ENCODE results near the gene TNFRSF18. TPM values are rescaled to one million over a fixed set of nuclear protein-coding genes. Genes with fewer than 3 reads are reported as not detected.

TNFRSF18 gene
- total and polyA plus RNA-seq, 2 donors (not counting 1 experiment from before 2014, with no cell fraction given) = 10.1 to 33.5 TPM

DNA sequence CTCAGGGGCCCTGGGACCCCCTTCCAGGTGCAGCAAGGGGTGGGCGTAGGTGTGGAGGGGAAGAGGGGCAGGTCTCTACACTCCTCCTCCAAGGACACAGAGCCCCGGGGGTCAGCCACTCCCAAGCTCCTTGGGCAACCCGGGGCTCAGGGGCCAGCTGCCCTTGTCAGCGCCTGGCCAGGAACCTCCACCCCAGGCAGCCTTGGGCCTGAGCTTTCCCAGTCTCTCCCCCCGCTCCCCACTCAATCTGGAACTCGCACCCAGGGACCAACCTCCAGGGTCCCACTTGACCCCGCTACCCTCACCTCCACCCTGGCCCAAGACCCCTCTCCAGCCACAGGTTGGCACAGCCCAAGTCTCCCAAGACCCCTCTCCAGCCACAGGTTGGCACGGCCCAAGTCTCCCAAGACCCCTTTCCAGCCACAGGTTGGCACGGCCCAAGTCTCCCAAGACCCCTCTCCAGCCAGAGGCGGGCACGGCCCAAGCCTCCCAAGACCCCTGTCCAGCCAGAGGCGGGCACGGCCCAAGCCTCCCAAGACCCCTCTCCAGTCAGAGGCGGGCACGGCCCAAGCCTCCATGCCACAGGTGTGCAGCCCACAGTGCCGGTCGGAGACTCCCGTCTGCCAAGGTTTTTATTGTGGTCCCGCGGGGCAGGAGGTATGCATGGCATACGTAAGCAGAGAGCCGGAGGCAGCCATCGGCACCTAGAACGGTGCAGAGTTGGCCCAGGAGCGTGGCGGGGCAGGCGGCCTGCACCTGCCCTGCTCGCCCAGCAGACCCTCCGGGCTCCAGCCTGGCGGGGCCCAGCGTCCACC is 4.5 kb upstream of the TNFRSF18 start:
- ATAC-seq (ENCODE audit: low read depth) (no peak), DNase-seq (peak; percentile 17)
- WGBS (ENCODE audit: insufficient coverage) = 96% methylated on average over 24 of the region's 31 CpGs
- Mint-ChIP-seq H3K4me1 (peaks cover 43% of the 10 kb centered on the region), H3K27me3 (peaks cover 9% of the 10 kb centered on the region), H3K27ac (no peak overlapping the region), H3K4me3 (peak overlapping the region; percentile 23), H3K9me3 (ENCODE audit: insufficient read depth) (no peaks in the 10 kb centered on the region)
- ChIA-PET POLR2A (interaction anchor here (0.5 kb wide), 1 partner anchor 37 kb away, joined by 3 read pairs; no protein-coding TSS in a partner anchor), CTCF (interaction anchor here (1.7 kb wide), 1 partner anchor 40 kb away, joined by 6 read pairs; no protein-coding TSS in a partner anchor)
- no peak overlapping the region for H2AFZ ChIP-seq (ENCODE audit: insufficient read depth, low read depth, low read length, poor library complexity, severe bottlenecking)
- H3K9ac ChIP-seq (ENCODE audit: low read length) = no peak overlapping the region
- H3K36me3 ChIP-seq (replicated peaks in 1 of 2; ENCODE audit: control extremely low read depth in 1 of 2, control insufficient read depth in 1 of 2, extremely low read depth in 1 of 2, insufficient read depth in 2 of 2, low read length in 1 of 2) = no peaks in the 10 kb centered on the region
- no peaks in the 10 kb centered on the region for H3K79me2 ChIP-seq (ENCODE audit: control insufficient read depth, insufficient read depth, low read length)
- H3K4me1 ChIP-seq (ENCODE audit: control insufficient read depth in 2 of 2, insufficient read depth in 2 of 2, low read length in 2 of 2) = peaks cover 70 to 80% of the 10 kb centered on the region in 2 donors
- intact Hi-C loops (cut with micrococcal nuclease) = no loop called here
- no peak overlapping the region for H3K4me3 ChIP-seq (ENCODE audit: control extremely low read depth in 1 of 5, extremely low read depth in 1 of 5, insufficient read depth in 1 of 5, low read depth in 2 of 5, low read length in 4 of 5)
- H4K20me1 ChIP-seq (ENCODE audit: control insufficient read depth, insufficient read depth, low read length, poor library complexity, severe bottlenecking) = peaks cover 8% of the 10 kb centered on the region
- H3K9me3 ChIP-seq (ENCODE audit: control extremely low read depth in 1 of 3, control insufficient read depth in 2 of 3, insufficient read depth in 1 of 3, low read length in 2 of 3) = peaks cover 0 to 22% (median 0%) of the 10 kb centered on the region in 3 donors
- H3K27ac ChIP-seq (ENCODE audit: low read length in 2 of 2) = no peak overlapping the region
- no peak overlapping the region for H3K4me2 ChIP-seq (replicated peaks; ENCODE audit: low read depth, low read length, poor library complexity, severe bottlenecking)
- peaks cover 0 to 47% (median 15%) of the 10 kb centered on the region in 4 experiments for H3K27me3 ChIP-seq (replicated peaks in 1 of 4; ENCODE audit: control extremely low read depth in 1 of 4, control insufficient read depth in 3 of 4, insufficient read depth in 4 of 4, low read length in 3 of 4)
- no peak for TF ChIP-seq EZH2 (IDR thresholded peaks at IDR 0.05; ENCODE audit: borderline replicate concordance, insufficient read depth, low read depth, low read length, poor library complexity, severe bottlenecking)
- TF ChIP-seq, protein P1, sequence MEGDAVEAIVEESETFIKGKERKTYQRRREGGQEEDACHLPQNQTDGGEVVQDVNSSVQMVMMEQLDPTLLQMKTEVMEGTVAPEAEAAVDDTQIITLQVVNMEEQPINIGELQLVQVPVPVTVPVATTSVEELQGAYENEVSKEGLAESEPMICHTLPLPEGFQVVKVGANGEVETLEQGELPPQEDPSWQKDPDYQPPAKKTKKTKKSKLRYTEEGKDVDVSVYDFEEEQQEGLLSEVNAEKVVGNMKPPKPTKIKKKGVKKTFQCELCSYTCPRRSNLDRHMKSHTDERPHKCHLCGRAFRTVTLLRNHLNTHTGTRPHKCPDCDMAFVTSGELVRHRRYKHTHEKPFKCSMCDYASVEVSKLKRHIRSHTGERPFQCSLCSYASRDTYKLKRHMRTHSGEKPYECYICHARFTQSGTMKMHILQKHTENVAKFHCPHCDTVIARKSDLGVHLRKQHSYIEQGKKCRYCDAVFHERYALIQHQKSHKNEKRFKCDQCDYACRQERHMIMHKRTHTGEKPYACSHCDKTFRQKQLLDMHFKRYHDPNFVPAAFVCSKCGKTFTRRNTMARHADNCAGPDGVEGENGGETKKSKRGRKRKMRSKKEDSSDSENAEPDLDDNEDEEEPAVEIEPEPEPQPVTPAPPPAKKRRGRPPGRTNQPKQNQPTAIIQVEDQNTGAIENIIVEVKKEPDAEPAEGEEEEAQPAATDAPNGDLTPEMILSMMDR (IDR thresholded peaks at IDR 0.05) = no peak
